Sciatic nerve (tissue), 2 donors: Measurements from ENCODE around the gene PPFIA3. TPM values are rescaled to one million over a fixed set of nuclear protein-coding genes. Genes with fewer than 3 reads are reported as not detected.
"Not testable (repeated sequence)": the region's sequence is repeated elsewhere in the genome, so short reads cannot be mapped to it uniquely, and the experiment has no call there.

Source experiments
- ATAC-seq: fragments of 200-7000 bp; cut with Tn5 transposase; one replicate; pipeline ENCODE4 v1.9.1; 2020; ENCODE audit warnings: mild to moderate bottlenecking, moderate library complexity
- DNase-seq: peaks from one replicate; pipeline ENCODE4 v3.0.0-alpha.2; 2020; ENCODE audit warnings: low spot score
- intact Hi-C: fragments of 100-400 bp; cut with DNase I; formaldehyde crosslinking; loops from one replicate; pipeline ENCODE4 v1.14.2; 2022
- total RNA-seq: library from RNA; stranded (reverse); fragmentation: NEBNext Ultra II Directional; extraction: Animal tissue kit (Norgen Biotek cat#: 25700); gene quantifications from one replicate; pipeline ENCODE4 v1.2.1, GENCODE V29; 2021
- donor health status: DM: no; HTN: no; CAD: no.
- donor health status: DM: no; HTN: no; CAD: no.

Gene PPFIA3
- total RNA-seq, 1 donor from 2014 or later: 6.3 TPM

DNA sequence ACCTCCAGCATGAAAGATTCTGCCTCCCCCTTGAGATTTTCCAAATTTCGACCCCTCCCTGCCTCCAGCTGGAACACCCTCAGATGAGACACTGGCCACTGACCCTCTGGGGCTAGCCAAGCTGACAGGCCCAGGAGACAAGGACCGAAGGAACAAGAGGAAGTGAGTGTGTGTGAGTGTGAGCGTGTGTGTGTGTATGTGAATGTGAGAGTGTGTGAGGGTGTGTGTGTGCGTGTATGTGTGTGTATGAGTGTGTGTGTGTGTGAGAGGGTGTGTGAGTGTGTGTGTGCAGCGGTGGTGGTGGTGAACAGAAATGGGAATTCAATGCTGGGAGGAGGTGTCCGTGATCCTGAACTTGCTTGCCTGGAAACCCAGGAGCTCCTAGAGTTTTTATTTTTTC, 22.0 kb downstream of the PPFIA3 start:
- ATAC-seq (no peak), DNase-seq (no peak)
- intact Hi-C loops: loop anchor here (10.0 kb wide), 1 partner anchor 57 kb away; the partner anchor contains the start of gene SNRNP70

DNA sequence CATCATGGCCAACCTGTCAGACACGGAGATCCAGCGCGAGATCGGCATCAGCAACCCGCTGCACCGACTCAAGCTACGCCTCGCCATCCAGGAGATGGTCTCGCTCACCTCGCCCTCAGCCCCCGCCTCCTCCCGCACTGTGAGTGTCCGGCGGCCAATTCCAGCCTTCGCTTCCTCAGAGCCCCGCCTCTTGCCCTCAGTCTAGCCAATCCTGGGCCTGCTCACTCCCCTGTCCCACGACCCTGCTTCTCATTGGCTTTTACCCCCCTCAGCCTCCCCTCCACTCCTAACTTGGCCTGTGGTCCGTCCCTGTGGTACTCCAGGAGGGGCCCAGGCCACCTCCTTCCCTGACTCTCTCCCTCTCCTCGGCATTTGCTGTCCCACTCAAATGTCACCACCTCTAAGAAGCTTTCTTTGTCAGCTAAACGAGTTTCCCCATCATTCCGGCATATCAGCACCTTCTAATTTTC, 23.6 kb downstream of the PPFIA3 start:
- ATAC-seq (peak; percentile 95), DNase-seq (peak; percentile 89)
- intact Hi-C loops: loop anchor here (10.0 kb wide), 1 partner anchor 58 kb away; the partner anchor contains the start of gene SNRNP70

DNA sequence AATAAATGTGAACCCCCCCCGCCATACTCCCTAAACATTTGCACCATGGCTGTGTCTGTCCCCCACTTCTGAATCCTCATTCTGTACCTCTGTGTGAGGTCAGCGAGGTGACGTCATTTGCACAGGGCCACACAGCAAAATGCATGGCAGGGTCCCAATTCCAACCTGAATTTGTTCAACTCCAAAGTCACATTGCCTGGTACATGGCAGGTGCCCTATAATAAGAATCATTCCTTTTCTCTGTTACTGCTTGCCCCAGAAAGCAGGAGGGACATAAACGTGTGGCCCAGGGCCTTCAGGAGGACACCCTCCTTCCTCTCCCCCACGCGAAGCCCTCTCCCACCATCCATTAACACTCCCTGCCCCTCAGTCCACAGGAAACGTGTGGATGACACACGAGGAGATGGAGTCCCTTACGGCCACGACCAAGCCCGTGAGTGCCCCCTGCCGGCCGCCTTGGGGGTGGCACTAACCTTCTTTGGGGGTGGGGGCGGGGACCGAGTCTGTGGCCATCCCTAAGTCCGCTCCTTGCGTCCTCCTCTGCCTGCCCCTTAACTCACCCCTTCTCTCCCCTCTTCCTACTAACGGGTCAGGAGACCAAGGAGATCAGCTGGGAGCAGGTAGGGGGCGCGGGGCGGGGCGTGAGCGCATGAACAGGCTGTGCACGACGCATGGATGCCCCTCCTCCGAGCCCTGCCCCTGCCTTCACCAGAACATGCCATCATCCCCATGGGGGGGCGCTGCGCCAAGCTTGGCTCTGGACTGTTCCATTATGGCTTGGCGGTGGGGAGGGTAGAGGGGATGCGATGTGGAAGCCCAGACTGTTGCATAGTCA, 26.4 kb downstream of the PPFIA3 start:
- ATAC-seq (peak; percentile 25), DNase-seq (peak; percentile 84)
- intact Hi-C loops: loop anchor here (10.0 kb wide), 1 partner anchor 61 kb away; the partner anchor contains the start of gene SNRNP70

DNA sequence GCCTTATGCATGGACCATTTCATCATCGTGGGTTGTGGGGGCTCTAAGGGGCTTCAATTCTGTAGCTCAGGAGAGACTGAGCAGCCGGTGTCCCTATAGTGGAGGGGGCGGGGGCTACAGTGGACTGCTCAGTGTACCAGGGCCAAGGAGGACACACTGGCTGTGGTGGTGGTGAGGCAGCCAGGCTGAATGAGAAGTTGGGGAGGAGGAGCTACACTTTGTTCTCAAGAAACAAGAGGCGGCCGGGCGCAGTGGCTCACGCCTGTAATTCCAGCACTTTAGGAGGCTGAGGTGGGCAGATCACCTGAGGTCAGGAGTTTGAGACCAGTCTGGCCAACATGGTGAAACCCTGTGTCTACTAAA, 27.0 kb downstream of the PPFIA3 start:
- intact Hi-C loops: loop anchor here (10.0 kb wide), 1 partner anchor 62 kb away; the partner anchor contains the start of gene SNRNP70
- ATAC-seq, DNase-seq: not testable (repeated sequence)

DNA sequence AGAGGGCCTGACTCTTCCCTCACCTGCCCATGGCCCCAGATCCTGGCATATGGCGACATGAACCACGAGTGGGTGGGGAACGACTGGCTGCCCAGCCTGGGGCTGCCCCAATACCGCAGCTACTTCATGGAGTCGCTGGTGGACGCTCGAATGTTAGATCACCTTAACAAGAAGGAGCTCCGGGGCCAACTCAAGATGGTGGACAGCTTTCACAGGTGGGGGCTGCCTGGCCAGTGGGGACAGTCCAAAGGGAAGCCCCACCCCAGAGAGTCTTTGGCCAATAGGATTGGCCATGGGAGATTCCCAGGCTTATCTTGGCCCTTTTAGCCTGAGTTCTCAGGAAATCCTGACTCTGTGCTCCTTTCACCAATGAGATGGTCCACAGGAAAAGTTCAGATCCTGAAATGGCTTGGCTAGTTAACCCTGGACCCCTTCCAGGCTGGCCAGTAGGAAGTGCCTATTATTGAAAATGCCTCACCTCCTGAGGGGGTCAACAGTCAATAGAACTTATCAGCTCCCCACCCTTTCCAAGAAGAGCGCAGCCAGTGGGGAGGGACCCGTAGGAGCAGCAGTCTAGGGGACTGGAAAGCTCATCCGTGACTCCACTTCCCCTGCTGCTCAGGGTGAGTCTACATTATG, 28.8 kb downstream of the PPFIA3 start:
- no peak for DNase-seq
- intact Hi-C loops: loop anchor here (10.0 kb wide), 1 partner anchor 63 kb away; the partner anchor contains the start of gene SNRNP70
- ATAC-seq: no peak

DNA sequence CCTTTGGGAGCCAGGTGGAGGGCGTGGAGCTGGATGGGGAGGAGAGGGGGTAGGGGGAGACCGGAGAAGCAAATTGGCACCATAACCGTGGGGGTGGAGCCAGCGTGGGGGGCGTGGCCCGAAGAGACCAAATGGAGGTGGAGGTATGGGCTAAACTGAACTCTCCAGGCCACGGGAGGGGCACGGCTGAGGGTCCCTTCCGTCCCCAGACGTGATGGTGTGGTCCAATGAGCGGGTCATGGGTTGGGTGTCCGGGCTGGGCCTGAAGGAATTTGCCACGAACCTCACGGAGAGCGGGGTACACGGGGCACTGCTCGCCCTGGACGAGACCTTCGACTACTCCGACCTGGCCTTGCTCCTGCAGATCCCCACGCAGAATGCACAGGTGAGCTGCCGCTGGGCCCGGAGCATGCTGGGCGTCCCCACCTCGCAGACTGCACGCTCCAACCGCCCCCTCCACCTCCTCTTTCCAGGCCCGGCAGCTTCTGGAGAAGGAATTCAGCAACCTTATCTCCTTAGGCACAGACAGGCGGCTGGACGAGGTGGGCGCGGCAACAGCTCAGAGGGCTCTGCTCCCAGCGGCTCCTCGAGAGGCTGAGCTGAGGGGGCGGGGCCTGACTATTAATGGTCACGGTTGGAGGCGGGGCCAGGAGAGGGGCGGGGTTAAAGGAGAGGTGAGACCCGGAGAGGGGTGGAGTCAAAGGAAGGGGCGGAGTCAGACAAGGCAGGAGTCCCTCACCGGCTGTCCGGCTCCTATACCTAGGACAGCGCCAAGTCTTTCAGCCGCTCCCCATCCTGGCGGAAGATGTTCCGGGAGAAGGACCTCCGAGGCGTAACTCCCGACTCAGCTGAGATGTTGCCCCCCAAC, 29.7 kb downstream of the PPFIA3 start:
- intact Hi-C loops: loop anchor here (10.0 kb wide), 1 partner anchor 64 kb away; the partner anchor contains the start of gene SNRNP70
- ATAC-seq (peak; percentile 89), DNase-seq (peak; percentile 98)

DNA sequence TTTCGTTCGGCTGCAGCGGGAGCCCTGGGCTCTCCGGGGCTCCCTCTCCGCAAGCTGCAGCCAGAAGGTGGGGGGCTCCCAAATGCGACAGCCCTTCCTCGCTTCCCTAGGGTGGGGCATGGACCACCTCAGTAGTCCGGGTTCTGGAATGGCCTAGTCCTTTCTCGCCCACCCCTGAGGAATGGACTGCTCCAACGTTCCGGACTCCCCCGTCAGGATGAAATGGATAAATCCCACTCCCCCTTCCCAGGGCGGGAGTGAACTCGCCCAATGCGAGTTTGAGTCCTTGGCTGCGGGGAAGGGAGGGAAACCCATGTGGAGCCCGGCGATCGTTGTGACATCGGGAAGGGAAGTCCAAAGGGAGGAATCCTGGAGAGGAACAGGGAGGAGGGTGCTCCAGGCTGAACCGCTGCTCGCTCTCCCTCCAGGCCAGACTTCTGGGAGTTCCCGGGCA, 30.3 kb downstream of the PPFIA3 start:
- intact Hi-C loops: loop anchor here (10.0 kb wide), 1 partner anchor 65 kb away; the partner anchor contains the start of gene SNRNP70
- ATAC-seq (peak; percentile 69), DNase-seq (peak; percentile 71)

DNA sequence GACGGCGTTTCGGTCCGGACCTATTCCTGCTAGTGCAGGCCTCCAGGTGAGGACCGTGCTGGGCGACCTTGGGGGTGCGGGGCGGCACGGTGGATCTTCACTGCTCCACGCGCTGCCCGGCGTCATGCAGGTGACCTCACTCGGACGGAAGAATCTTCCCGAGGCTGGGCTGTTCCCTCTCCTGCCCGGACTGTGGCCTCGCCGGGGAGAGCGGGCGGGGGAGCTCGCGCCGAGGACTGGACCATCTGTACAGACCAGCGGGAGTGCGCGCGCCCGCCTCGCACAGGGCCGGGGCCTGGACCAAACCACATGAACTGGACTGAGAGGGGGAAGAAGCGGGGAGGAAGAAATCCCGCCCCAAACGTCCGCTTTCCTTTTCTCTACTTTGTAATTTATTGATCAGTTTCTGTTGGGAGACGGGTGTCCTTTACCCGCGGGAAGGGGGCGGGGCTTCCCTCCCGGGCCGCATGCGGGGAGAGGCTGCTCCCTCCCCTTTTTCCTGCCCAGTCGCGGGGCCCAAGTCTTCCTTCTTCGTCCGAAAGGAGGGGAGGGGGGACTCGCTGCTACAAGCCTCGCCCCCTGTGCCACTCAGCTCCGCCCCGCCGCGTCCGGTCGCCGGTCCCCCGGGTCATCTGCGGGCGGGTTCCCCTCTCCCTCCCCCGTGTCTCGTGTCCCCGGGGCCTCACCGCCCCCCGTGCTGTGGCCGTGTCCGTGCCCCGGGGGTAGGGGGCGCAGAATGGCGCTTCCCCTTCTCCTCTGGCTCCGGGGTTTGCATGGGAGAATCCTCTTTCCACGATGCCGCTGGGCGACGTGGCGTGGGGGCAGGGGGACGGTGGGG, 31.0 kb downstream of the PPFIA3 start:
- DNase-seq: peak; percentile 87
- intact Hi-C loops: no loop called here

DNA sequence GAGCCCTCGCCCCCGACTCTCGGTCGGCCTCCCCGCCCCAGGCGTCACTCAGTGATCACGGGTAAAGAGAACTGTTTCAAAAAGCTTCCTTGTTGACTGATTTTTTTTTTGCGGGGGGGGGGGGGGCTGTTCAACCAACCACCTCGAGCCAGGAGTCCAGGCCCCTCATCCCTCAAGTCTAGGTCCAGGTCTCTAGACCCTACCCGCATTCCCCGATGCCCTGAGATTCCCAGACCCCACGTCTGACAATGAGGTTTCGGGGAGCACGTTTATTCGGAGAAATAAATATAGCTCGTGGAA, 31.6 kb downstream of the PPFIA3 start:
- no peak for DNase-seq

More for the DNA sequence above, 31.0 kb downstream of the PPFIA3 start:
- peak; percentile 82 for ATAC-seq

DNA sequence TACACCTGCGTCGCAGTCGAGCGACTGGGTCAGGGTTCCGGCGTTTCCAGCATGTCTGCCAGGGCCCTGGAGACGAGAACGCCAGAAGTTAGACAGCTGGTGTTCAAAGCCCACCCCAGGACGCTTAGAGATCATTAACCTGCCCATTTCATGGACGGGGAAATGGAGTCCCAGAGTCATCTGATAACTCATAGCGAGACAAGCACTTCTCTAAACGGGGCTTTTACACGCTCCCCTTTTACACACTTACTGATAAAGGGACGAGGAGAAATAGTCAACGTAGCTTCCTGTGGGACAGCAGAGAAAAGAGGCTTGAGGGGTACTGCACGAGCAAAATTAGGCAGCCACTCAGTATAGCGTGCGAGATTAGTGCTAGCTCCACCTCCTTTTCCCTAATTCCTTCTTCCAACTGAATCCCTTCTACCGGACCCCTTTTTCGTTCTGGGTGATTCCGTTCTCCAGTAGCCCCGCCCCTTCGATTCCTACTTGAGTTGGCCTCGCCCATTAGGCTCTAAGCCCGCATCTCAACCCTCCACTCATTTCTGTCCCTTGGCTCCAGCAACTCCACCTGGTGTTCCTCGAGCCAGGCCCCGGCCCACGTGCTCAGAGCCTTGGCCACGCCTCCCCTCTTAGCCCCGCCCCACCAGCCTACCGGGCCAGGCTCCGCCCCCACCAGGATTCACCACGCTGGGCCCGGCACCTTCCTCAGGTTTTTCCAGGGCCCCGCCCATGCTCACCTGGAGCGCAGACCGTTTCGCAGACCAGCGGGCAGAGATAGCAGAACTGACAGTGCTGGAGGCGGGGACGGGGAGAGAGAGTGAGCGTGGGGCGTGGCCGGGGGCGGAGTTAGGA, 32.1 kb downstream of the PPFIA3 start:
- DNase-seq: peak; percentile 75
- ATAC-seq: no peak
- intact Hi-C loops: no loop called here

More for the DNA sequence above, 31.6 kb downstream of the PPFIA3 start:
- no peak for ATAC-seq
- intact Hi-C loops: no loop called here

DNA sequence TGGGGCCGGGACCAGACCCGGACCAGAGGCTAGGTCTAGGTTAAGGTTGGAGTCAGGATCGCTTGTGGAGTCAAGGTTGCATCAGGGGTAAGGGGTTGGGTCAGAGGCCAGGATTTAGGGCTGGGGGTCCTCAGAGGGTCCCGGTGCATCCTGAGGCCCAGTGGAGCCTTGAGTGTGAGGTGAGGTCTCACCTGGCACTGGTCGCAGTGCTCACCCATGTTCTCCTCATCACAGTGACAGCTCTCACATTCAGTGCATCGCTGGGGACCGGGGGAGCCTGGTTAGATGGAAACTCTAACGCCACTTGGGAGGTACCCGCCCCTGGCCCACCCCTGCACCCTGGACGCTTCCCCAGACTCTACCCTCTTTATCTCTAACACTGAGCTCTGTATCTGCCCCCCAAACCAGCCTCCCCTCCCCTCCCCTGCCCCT, 32.8 kb downstream of the PPFIA3 start:
- ATAC-seq (no peak), DNase-seq (no peak)
- intact Hi-C loops: no loop called here

DNA sequence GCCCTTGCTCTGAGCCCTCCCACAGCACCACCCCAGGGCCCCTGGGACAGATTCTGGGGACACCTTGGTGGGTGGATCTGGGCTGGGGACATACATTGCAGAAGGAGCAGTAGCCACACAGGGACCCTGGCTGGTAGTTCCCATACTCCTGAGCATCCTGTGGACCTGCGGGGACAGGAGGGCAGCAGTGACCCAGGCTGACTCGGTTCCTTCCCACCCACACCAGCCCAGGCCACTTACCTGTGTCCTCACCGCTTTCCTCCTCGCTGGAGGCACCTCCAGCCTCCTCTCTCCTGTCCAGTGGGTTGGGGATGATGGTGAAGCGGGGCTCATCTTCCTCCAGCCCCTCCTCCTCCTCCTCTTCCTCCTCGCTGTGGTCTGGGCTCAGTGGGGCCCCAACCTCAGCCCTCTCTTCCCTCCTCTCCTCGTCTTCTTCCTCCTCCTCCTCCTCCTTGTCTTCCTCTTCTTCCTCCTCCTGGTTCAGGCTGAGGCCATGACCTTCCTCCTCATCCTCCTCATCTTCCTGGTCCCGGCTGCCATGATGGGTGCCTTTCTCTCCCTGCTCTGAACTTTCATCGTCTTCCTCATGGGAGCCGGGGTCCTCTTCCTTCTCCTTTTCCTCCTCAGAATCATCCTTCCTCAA, 33.9 kb downstream of the PPFIA3 start:
- no peak for ATAC-seq
- intact Hi-C loops: no loop called here
- DNase-seq: no peak

DNA sequence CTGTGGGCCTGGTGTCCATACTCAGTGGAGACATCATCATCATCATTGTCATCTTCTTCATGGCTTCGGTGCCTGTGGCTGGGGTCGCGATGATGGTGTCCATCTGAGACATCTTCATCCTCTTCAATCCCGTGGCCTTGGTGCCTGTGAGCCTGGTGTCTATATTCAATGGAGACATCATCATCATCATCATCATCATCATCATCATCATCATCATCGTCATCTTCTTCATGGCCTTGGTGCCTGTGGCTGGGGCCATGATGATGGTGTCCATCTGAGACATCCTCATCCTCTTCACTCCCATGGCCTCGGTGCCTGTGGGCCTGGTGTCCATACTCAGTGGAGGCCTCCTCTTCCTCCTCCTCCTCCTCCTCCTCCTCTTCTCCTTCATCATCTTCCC, 34.9 kb downstream of the PPFIA3 start:
- intact Hi-C loops: no loop called here
- DNase-seq: no peak
- ATAC-seq: no peak

DNA sequence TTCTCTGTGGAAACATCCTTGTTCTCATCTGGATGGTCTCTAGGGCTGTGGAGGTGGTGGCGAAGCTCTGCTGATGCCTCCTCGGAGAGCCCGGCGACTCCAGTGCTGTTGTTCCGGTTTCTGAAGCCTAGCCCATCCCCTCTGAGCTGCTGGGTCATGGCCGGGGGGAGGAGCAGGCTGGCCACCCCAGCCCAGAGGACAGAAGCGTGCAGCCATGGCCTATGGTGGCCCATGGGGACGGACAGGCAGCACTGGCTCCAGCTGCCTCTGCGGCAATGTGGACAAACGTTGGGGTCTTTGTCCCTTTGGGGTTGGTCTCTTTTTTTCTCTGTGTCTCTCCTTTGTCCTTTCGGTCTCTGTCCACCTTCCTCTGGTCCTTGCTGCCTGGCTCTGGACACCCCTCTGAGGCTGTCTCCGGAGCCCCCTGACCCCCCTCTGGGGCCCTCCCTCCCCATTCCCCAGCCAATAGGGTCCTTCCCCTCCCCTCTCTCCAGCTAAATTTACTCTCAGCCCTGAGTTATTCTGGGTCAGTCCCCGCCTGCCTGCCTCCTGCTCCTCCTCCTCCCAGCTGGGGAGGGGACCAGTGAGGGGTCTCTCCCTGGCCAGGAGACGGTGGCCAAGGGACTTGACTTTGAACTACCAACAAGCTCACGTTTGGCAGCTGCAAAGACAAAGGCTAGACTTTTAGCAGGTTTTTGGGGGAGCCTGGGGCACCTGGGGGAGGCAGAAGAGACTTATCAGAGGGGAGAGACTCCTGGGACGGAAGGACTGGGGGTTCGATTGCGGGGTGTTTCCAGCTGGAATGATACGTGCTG, 35.9 kb downstream of the PPFIA3 start, which contains the start of gene HRC:
Gene HRC, minus strand, starts transcription at position 392 of the 815 bp plus-strand sequence. Its CDS starts 159 bp downstream, at position 233.
- ATAC-seq: no peak
- intact Hi-C loops: no loop called here
- DNase-seq: no peak

DNA sequence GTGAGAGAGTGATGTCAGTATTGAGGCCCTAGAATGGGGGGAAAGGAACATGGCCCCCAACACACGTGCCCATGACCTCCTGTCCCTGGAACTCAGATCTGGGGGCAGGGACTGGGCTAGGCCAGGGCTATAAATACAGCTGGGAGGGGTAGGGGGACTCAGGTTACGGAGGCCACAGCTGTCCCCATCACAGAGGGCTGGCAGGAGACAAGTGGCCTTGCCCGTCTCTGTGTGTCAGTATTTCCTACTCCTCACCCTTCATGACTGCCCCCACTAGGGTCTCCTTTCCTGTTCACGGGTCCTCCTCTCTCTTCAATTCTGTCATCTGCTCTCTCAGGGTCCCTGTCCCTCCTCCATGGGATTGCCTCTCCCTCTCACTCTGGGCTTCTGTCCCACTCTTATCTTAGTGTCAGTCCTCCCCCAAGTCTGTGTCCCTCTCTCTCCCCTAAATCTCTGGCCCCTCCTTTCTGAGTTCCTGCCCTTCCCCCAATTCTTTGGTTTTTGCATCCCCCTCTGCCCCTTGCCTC, 36.5 kb downstream of the PPFIA3 start:
- no peak for ATAC-seq
- intact Hi-C loops: no loop called here
- no peak for DNase-seq
